T1000 (cell line): ENCODE data around the gene OBSCN.
"Not testable (repeated sequence)": the region's sequence is repeated elsewhere in the genome, so short reads cannot be mapped to it uniquely, and the experiment has no call there.

Source experiments
- DNase-seq: peaks from one replicate; lab custom pipeline; 2025; ENCODE audit warnings: mixed read lengths; lab: John Stamatoyannopoulos, UW

OBSCN gene

DNA sequence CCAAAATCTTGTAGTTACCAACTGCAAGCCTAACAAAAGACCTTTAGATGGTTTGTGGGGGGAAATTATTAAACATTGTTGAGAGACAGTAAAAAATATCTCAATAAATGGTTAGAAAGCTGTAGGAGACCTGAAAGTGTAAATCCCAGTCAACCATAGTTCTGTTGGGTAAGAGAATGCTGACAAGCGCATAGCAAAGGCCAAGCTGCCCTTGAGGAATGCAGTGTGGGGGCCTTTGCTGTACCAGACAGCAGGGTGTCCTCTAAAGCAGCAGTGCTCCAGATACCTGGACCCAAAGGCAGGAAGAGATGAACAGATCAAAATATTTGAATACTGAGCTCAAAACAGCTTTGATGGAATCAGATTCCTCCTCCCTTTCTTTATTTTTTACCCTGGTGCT is 54.6 kb downstream of the OBSCN start:
- no peak for DNase-seq

DNA sequence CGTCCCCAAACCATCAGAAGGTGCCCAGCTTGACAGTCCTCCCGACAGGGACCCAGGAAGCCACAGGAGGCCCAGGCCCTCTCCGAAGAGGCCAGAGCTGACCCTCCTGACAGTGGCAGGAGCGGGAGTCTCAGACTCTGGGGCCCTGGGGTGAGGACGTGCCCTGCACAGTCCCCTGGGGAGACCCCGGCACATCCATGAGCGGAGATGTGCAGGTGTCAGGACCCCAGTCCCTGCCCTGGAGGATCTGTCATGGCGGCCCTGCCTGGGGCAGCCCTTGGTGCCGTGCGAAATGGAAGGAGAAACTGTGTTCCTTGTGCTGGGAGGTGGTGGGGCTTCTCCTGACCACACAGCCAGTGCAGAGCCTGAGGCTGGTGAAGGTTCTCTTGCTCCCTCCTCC is 55.8 kb downstream of the OBSCN start:
- DNase-seq: no peak

DNA sequence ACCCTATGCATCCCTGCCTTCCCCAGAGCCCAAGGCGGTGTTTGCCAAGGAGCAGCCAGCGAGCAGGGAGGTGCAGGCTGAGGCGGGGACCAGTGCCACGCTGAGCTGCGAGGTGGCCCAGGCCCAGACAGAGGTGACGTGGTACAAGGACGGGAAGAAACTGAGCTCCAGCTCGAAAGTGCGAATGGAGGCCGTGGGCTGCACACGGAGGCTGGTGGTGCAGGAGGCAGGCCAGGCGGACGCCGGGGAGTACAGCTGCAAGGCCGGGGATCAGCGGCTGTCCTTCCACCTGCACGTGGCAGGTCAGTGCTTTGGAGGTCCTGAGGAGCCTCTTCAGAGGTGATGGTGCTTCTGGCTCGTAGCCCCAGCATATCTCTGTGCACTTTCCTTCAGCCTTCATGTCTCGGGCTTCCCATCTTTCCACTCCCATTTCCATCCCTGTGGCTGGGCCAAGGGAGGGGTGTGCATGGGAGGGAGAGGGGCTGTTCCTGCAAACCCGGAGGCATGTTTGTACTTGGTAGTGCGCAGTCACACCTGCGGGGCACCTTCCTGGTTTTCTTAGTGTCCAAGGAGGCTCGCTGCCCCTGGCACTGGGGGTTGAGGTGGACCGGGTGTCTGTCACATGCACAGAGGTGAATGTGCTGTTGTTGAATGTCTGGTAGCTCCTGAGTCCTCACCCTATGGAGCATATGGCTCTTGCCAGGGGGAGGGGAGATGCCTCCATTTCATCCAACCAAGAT is 56.4 kb downstream of the OBSCN start:
- no peak for DNase-seq

DNA sequence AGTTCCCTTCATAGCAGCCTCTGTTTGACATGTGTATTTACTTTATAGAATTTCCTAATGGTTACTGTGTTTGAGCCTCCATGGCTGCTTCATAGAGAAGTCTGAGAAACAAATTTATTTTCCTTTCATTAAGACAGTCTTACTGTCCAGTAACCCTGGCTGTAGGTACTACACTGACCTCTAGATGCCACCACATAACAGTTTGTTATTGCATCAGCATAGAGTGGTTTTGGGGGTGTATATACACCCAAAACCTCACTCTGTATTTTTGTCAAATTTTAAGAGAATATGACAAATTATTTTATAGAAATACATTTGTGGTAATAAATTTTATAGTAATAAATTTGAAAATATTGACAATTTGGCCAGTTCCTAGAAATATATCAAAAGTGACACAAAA is 57.3 kb downstream of the OBSCN start:
- DNase-seq: no peak

DNA sequence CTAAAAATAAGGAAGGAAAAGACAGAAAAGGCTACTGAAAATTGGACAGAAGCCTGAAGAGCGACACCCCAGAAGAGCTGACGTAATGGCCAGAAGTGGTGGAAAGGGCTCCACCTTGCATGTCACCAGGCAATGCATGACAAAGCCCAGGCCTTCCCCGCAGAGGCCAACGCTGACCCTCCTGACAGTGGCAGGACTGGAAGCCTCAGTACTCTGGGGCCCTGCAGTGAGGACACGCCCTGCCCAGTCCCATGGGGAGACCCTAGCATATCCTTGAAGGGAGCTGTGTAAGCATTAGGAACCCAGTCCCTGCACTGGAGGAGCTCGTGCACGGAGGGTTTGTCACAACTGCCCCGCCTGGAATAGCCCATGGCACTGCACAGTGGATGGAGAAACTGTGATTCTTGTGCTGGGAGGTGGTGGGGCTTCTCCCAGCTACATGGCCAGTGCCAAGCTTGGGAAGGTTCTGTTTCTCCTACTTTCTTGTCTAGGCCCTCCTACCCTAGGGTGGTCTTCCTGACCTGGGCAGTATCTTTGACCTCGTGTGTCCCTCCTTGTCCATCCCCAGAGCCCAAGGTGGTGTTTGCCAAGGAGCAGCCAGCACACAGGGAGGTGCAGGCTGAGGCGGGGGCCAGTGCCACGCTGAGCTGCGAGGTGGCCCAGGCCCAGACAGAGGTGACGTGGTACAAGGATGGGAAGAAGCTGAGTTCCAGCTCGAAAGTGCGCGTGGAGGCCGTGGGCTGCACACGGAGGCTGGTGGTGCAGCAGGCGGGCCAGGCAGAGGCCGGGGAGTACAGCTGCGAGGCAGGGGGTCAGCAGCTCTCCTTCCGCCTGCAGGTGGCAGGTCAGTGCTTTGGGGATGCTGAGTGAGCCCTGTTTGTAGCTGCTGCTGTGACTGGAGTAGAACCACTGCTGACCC is 60.4 kb downstream of the OBSCN start:
- no peak for DNase-seq

DNA sequence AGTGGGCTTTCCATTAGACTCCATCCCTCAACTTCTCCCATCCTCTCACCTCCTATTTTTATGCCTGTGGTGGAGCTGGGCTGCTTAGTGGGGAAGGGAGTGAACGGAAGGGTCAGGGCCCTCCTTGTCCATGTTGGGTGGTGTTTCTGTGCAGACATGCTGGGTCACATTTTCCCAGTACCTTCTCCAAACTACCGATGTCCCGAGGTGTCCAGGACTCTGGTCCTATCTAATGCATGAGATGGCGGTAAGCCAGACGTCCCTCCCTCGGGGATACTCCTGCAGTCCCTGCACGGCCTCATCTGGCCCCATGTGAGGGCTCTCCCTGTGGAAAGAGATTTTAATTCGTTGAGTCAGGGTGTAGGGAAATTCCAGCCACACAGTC is 61.0 kb downstream of the OBSCN start:
- DNase-seq: no peak

DNA sequence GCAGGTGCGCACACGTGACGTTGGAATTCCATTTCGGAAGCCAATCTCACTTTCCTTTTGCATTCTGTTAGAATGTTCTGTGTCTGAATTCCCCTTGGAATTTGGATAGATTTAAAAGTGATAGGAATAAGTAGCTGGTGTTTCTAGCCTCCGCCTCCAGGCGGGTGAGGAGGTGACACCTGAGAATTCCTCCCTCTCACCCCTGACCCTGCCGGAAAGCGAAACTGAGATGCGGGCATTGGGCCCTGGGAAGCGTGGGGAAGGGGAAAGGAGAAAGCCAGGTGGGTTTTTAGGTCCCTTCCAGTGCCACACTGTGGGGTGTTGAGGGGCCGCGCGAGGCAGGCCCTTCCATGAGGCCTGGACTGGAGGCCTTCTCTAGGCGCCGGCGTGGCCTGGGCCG is 61.6 kb downstream of the OBSCN start:
- not testable (repeated sequence) for DNase-seq

DNA sequence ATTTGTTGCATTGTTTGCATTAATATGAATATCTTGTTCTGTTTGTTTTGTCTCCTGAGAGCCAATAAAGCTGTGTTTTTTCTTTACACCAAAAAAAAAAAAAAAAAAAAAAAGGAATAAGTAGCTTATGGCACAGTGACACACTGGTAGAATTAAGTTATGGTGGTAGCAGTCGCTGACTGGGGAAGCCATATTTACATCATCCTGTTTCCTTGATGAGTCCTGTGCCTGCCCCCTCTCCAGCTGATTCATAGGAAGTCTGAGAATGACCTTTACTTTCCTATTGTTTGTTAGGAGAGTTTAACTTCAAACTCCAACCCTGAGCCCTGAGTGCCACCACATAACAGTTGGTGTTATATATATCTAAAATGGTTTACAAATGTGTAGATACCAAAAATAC is 62.2 kb downstream of the OBSCN start:
- no peak for DNase-seq

DNA sequence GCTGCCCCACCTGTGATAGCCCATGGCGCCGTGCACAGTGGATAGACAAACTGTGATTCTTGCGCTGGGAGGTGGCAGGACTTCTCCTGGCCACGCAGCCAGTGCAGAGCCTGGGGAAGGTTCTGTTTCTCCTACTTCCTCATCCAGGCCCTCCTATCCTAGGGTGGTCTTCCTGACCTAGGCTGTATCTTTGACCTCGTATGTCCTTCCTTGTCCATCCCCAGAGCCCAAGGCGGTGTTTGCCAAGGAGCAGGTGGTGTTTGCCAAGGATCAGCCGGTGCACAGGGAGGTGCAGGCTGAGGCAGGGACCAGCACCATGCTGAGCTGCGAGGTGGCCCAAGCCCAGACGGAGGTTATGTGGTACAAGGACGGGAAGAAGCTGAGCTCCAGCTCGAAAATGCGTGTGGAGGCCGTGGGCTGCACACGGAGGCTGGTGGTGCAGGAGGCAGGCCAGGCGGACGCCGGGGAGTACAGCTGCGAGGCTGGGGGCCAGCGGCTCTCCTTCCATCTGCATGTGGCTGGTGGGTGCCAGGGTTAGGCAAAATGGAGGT is 63.9 kb downstream of the OBSCN start:
- DNase-seq: no peak

DNA sequence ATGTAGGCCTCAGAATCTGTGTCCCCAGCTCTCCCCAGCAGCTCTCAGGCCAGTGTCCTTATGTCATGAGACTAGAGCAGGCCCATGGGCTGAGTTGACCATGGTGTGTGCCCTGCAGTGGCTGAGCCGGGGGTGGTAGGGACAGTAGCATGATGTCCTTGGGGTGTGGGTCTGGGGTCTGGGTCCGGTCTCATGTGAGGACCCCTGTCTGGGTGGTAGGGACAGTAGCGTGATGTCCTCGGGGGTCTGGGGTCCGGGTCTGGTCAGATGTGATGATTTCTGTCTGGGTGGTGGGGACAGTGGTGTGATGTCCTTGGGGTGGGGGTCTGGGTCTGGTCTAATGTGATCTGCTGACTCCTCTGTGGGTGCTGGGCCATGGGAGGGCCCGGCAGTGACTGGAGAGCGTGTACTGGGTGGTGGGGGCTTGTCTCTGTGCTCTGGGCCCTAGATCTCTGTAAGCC is 64.5 kb downstream of the OBSCN start:
- DNase-seq: no peak

DNA sequence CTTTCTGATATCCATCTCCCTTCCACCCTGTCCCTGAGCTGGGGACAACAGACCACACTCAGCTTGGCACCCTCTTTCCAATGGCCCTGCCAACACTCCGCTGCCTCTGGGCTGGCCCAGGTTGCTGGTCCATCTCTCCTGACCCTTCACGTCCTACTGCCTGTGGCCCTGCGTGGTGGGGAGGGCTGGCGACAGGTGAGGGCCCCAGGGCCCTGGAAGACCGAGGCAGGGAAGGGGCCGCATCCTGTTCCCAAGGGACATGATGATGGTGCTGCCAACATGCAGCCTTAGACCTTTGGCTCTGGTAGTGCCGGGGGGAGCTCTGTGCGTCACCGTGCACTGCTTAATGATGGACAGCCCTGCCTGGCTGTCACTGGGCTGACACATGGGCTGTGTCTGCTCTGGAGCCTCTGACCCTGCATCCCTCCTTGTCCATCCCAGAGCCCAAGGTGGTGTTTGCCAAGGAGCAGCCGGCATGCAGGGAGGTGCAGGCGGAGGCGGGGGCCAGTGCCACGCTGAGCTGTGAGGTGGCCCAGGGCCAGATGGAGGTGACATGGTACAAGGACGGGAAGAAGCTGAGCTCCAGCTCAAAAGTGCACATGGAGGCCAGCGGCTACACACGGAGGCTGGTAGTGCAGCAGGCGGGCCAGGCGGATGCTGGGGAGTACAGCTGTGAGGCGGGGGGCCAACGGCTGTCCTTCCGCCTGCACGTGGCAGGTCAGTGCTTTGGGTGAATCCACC is 65.2 kb downstream of the OBSCN start:
- DNase-seq: no peak

DNA sequence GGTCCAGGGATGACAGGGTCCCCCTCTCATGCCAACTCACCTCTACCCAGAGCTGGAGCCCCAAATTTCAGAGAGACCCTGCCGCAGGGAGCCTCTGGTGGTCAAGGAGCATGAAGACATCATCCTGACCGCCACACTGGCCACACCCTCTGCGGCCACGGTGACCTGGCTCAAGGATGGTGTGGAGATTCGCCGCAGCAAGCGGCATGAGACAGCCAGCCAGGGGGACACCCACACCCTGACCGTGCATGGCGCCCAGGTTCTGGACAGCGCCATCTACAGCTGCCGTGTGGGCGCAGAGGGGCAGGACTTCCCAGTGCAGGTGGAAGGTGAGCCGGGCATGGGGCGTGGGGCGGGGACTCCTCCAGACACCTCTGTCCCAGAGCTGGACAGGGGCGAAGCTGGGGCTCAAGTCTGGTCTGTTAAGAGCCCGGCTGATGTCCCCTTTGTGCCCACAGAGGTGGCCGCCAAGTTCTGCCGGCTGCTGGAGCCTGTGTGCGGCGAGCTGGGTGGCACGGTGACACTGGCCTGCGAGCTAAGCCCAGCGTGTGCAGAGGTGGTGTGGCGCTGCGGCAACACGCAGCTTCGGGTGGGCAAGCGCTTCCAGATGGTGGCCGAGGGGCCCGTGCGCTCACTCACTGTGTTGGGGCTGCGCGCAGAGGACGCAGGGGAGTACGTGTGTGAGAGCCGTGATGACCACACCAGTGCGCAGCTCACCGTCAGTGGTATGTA is 66.0 kb downstream of the OBSCN start:
- DNase-seq: no peak

DNA sequence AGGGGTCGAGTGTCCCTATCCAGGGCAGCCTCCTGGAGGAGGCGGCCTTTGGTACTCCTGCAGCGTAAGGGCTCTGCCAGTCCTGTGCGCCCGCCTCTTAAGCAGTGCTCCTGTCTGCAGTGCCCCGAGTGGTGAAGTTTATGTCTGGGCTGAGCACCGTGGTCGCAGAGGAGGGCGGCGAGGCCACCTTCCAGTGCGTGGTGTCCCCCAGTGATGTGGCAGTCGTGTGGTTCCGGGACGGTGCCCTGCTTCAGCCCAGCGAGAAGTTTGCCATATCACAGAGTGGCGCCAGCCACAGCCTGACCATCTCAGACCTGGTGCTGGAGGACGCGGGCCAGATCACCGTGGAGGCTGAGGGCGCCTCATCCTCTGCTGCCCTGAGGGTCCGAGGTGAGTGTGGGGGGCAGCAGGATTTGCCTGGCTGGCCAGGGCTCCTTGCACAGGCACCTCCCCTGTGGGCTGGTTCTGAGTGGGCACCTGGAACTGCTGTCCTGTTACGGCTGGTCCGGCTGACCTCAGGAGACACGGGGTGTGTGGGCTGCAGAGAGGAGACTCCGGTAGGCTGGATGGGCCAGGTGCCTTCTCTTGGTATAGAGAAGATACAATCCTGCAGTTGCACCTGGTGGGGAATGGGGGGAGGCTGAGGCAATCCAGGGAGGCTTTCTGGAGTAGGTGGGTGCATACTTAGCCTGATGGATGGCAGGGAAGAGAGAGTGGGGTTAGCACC is 66.8 kb downstream of the OBSCN start:
- no peak for DNase-seq

DNA sequence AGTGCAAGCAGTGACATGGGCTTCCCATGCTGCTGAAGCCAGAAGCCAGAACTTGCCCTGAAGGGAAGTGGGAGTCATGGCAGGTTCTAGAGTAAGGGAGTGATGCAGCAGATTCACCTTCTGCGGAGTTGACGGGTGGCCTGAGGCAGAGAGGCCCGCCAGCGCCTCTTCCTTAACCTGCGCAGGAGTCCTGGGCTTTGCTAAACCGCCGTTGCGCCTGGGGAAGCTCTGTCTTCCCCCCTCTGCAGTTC is 67.3 kb downstream of the OBSCN start:
- no peak for DNase-seq

DNA sequence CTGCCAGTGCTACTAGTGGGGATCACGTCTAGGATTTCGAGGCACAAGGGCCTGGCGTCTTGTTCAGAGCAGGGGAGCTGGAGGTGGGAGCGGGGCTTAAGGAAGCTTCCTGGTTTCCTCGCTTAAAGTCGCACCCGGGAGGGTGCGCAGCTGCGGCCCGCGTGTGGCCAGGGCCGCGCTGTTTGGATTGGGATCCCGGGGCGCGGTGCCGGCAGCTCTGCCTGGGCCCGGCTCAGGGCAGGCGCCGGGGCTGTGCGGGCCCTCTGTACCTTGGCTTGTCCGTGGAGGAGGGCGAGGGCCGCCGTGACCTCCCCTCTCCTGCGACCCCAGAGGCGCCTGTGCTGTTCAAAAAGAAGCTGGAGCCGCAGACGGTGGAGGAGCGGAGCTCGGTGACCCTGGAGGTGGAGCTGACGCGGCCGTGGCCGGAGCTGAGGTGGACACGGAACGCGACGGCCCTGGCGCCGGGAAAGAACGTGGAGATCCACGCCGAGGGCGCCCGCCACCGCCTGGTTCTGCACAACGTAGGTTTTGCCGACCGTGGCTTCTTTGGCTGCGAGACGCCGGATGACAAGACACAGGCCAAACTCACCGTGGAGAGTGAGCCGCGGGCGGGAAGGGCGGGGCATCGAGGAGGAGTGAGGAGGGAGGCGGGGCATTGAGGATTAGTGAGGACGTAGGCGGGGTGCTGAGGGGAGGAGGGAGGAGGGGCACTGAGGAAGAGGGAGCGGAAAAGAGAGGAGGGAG is 67.8 kb downstream of the OBSCN start:
- peak; percentile 75 for DNase-seq

DNA sequence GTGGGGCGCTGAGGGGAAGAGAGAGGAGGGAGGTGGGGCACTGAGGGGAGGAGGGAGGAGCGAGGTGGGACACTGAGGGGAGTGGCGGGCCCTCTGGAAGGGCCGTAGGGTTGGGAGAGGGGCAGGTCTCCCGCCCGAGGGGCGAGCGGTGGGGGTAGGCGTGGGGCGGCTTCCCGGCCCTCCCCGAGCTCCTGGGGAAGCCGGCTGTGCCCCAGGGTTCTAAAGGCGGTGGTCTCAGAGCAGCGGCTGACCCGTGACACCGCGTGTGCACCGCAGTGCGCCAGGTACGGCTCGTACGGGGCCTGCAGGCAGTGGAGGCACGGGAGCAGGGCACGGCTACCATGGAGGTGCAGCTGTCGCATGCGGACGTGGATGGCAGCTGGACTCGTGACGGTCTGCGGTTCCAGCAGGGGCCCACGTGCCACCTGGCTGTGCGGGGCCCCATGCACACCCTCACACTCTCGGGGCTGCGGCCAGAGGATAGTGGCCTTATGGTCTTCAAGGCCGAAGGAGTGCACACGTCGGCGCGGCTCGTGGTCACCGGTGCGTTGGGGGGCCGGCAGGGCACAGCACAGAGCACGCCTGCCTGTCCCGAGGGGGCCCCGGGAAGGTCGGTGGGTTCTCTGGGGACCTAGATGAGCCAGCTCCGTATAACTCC is 68.5 kb downstream of the OBSCN start:
- DNase-seq: no peak

DNA sequence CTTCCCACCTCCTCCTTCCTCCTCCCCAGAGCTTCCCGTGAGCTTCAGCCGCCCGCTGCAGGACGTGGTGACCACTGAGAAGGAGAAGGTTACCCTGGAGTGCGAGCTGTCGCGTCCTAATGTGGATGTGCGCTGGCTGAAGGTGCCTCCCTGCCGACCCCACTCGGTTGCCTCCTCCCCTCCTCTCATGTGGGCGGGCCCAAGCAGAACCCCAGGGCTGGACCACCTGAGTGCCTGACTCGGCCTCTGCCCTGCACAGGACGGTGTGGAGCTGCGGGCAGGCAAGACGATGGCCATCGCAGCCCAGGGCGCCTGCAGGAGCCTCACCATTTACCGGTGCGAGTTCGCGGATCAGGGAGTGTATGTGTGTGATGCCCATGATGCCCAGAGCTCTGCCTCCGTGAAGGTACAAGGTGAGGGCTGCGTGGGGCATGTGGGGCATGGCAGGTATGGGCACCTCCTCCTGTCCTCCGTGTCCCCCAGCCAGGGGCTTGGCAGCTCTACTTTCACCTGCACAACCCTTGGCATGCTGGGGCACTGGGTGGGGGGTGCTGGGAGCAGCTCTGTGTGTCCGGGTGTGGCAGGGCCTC is 69.2 kb downstream of the OBSCN start:
- no peak for DNase-seq

DNA sequence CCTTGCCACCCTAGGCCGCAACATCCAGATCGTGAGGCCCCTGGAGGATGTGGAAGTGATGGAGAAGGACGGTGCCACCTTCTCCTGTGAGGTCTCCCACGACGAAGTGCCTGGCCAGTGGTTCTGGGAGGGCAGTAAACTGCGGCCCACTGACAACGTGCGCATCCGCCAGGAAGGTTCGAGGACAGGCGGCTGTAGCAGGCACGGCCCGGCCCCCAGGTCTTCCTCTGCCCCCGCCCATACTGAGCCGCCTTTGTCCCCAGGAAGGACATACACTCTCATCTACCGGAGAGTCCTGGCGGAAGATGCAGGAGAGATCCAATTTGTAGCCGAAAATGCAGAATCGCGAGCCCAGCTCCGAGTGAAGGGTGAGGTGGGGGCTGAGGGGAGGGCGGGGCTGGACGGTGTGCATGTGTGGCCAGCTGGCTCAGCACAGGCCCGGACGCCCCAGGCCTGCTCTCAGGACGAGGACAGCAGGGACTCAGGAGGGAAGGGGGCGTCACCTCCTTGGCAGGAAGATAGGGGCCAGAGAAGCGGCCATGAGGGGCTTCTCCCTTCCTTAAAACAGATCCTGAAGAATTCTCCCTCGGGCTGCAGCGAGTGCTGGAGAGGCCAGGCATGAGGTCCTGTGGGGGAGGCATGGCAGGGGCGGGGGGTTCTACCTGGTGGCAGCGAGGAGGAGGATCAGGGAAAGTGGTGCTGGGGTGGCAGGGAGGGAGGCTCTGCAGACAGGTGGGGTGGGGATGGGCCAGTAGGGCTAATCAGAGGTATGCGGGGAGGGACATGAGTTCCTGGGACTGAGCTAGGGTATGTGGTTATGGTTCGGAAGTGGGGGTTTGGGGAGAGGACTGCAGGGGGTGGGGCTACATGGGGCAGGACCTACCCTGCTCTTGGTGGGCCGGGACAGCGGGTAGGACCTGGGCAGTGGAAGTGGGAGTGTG is 69.9 kb downstream of the OBSCN start:
- DNase-seq: no peak
